Measurements from ENCODE around the gene IGSF8. TPM values are rescaled to one million over a fixed set of nuclear protein-coding genes. Genes with fewer than 3 reads are reported as not detected.
A peak's percentile ranks its signal among the peaks of the same experiment; 100 is the strongest.

The IGSF8 gene
- total and polyA plus RNA-seq, 7 donors = 4.8 to 34.9 (median 11.3) TPM

GRCh38 chr1:160086456-160086892, 11.9 kb downstream of the IGSF8 start:
- Histone ChIP-seq H3K4me3 (no peak overlapping the region), H3K4me1 (peaks cover 0 to 12% (median 9%) of the 10 kb centered on the region in 4 donors), H3K36me3 (peaks cover 0 to 21% (median 0%) of the 10 kb centered on the region in 4 donors), H3K27ac (peak overlapping the region in 3 of 4 donors; percentile 22 to 55 (median 23)), H3K9me3 (no peaks in the 10 kb centered on the region), H3K27me3 (peaks cover 0 to 29% (median 3%) of the 10 kb centered on the region in 3 donors)
- TF ChIP-seq POLR2A (IDR thresholded peaks at IDR 0.05) (no peak), CTCF (IDR thresholded peaks at IDR 0.05) (no peak), POLR2AphosphoS5 (IDR thresholded peaks at IDR 0.05) (no peak), EP300 (IDR thresholded peaks at IDR 0.05) (no peak)
- WGBS, 2 donors = 90 to 93% methylated on average over 5 of the region's 5 CpGs
- no peak for DNase-seq
- intact Hi-C loops (cut with DNase I) = no loop called here

- Histone ChIP-seq H3K4me1 (peaks cover 0 to 12% (median 9%) of the 10 kb centered on the region in 4 donors), H3K27me3 (peaks cover 0 to 33% (median 9%) of the 10 kb centered on the region in 3 donors), H3K4me3 (no peak overlapping the region), H3K36me3 (peaks cover 0 to 15% (median 0%) of the 10 kb centered on the region in 4 donors), H3K9me3 (no peaks in the 10 kb centered on the region), H3K27ac (peak overlapping the region; percentile 15 to 55 (median 22))
- TF ChIP-seq CTCF (IDR thresholded peaks at IDR 0.05) = peak; percentile 65 to 92 (median 68)
- no peak for TF ChIP-seq POLR2AphosphoS5 (IDR thresholded peaks at IDR 0.05)
- peak; percentile 92 for DNase-seq
- intact Hi-C loops (cut with DNase I) = loop anchor here (2.0 kb wide), 1 partner anchor 39 kb away; no protein-coding TSS in a partner anchor
- WGBS, 2 donors = 48 to 58% methylated on average over 19 of the region's 19 CpGs
Measured at GRCh38 chr1:160085686-160086455, 12.5 kb downstream of the IGSF8 start.

DNA sequence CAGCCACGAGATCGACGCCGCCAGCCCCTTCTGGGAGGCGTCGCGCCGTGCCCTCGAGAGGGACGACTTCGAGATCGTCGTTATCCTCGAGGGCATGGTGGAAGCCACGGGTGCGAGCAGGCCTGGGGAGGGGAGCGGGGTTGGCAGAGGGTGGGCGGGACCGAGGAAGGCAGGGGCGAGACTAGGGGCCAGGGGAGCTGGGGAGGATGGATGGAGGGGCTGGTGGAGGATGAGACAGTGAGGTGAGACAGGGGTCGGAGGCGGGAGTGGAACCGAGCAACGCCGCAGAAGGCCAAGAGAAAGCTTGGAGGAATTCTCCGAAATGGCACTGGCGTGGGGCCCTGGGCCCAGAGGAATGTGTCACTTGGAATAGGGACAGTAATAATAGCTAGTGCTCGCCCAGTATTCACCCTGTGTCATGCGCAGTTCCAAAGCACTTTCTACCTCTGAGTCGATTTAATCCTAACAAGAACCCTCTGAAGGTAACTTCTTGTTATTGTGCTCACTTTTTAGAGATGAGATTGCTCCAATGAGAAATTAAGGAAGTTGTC, 13.6 kb downstream of the IGSF8 start:
- TF ChIP-seq EP300 (IDR thresholded peaks at IDR 0.05) (no peak), POLR2A (IDR thresholded peaks at IDR 0.05) (no peak), POLR2AphosphoS5 (IDR thresholded peaks at IDR 0.05) (no peak), CTCF (IDR thresholded peaks at IDR 0.05) (no peak)
- Histone ChIP-seq H3K9me3 (no peaks in the 10 kb centered on the region), H3K27ac (no peak overlapping the region), H3K36me3 (peaks cover 0 to 6% (median 0%) of the 10 kb centered on the region in 4 donors), H3K27me3 (peaks cover 0 to 36% (median 12%) of the 10 kb centered on the region in 3 donors), H3K4me1 (peaks cover 0 to 12% (median 9%) of the 10 kb centered on the region in 4 donors), H3K4me3 (no peak overlapping the region)
- intact Hi-C loops (cut with DNase I) = loop anchor here (2.0 kb wide), 1 partner anchor 38 kb away; no protein-coding TSS in a partner anchor
- DNase-seq = no peak
- 90 to 92% methylated on average over 30 of the region's 30 CpGs for WGBS, 2 donors

DNA sequence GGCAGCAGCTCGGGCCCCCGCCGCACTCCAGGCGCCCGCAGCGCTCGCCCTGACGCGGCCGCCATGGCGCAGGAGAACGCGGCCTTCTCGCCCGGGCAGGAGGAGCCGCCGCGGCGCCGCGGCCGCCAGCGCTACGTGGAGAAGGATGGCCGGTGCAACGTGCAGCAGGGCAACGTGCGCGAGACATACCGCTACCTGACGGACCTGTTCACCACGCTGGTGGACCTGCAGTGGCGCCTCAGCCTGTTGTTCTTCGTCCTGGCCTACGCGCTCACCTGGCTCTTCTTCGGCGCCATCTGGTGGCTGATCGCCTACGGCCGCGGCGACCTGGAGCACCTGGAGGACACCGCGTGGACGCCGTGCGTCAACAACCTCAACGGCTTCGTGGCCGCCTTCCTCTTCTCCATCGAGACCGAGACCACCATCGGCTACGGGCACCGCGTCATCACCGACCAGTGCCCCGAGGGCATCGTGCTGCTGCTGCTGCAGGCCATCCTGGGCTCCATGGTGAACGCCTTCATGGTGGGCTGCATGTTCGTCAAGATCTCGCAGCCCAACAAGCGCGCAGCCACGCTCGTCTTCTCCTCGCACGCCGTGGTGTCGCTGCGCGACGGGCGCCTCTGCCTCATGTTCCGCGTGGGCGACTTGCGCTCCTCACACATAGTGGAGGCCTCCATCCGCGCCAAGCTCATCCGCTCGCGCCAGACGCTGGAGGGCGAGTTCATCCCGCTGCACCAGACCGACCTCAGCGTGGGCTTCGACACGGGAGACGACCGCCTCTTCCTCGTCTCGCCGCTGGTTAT, 14.2 kb downstream of the IGSF8 start:
- intact Hi-C loops (cut with DNase I) = loop anchor here (2.0 kb wide), 1 partner anchor 37 kb away; no protein-coding TSS in a partner anchor
- DNase-seq = peak; percentile 82

More for the DNA sequence above, 14.2 kb downstream of the IGSF8 start:
- Histone ChIP-seq H3K4me3 (peak overlapping the region in 3 of 4 donors; percentile 43 to 53 (median 51)), H3K4me1 (peaks cover 0 to 12% (median 9%) of the 10 kb centered on the region in 4 donors), H3K27me3 (peaks cover 0 to 43% (median 12%) of the 10 kb centered on the region in 3 donors), H3K27ac (no peak overlapping the region), H3K9me3 (no peaks in the 10 kb centered on the region), H3K36me3 (peaks cover 0 to 6% (median 0%) of the 10 kb centered on the region in 4 donors)
- 26 to 35% methylated on average over 96 of the region's 96 CpGs for WGBS, 2 donors
- peak; percentile 41 to 76 (median 70) for TF ChIP-seq CTCF (IDR thresholded peaks at IDR 0.05)
- no peak for TF ChIP-seq POLR2AphosphoS5 (IDR thresholded peaks at IDR 0.05)
- no peak for TF ChIP-seq EP300 (IDR thresholded peaks at IDR 0.05)
- no peak for TF ChIP-seq POLR2A (IDR thresholded peaks at IDR 0.05)

Measured in sigmoid colon (tissue), 7 donors.